GM21360 (cell line): ENCODE data around the gene PTPRD.

ENCODE experiments used
- ATAC-seq: cut with Tn5 transposase; IDR thresholded peaks from one replicate; pipeline ENCODE4 v1.9.1; 2021; ENCODE audit warnings: mild to moderate bottlenecking, moderate library complexity; ENCODE audit not compliant: unreplicated experiment

Gene PTPRD

DNA sequence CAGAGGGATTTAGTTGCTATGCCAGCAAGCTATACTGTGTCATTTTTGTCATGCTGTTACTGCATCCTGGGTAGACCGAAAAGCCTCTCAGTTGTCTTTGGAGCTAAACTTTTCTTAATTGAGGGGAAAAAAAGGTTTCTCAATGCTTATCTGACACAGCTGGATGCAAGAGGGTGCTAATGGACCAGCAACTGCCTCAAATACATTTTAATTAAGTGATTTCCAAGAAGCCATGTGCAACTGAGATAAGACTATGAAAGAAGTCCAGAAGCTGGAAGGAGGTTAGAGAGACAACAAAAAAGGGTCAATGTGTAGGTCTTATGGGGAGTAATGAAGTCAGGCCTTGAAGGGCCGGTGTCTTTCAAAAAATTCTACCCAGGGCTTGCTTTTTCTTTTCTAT, 2347.5 kb downstream of the PTPRD start:
- ATAC-seq, result no peak
